ENCODE measurements around the gene NUTM2E.
"Not testable (repeated sequence)": the region's sequence is repeated elsewhere in the genome, so short reads cannot be mapped to it uniquely, and the experiment has no call there.

The NUTM2E gene

GRCh38 chr10:79799337-79799736 is 27.2 kb upstream of the NUTM2E start:
- not testable (repeated sequence) for DNase-seq (ENCODE audit: low spot score); H2BK5ac ChIP-seq (ENCODE audit: low read length); H3K4me2 ChIP-seq (ENCODE audit: insufficient read depth, low read length, poor library complexity, severe bottlenecking); H2AFZ ChIP-seq (ENCODE audit: low read length); H2BK120ac ChIP-seq (ENCODE audit: low read depth, low read length); H3K27me3 ChIP-seq (ENCODE audit: control insufficient read depth in 3 of 3, insufficient read depth in 3 of 3, low read depth in 1 of 3, low read length in 3 of 3); H4K91ac ChIP-seq (ENCODE audit: low read depth, low read length, poor library complexity); H3K9me3 ChIP-seq (replicated peaks in 1 of 2; ENCODE audit: control insufficient read depth in 2 of 2, insufficient read depth in 1 of 2, low read depth in 1 of 2, low read length in 2 of 2); H2BK12ac ChIP-seq (ENCODE audit: low read length); H3K14ac ChIP-seq (ENCODE audit: low read length); H4K8ac ChIP-seq (ENCODE audit: low read depth, low read length); H3K36me3 ChIP-seq (replicated peaks in 1 of 2; ENCODE audit: control insufficient read depth in 2 of 2, insufficient read depth in 2 of 2, low read length in 2 of 2); H2AK5ac ChIP-seq (ENCODE audit: low read depth, low read length); H3K4me1 ChIP-seq (ENCODE audit: control insufficient read depth in 2 of 2, insufficient read depth in 1 of 2, low read depth in 1 of 2, low read length in 2 of 2); H2BK15ac ChIP-seq (ENCODE audit: low read length); H3K18ac ChIP-seq (ENCODE audit: low read length); H3K27ac ChIP-seq (replicated peaks; ENCODE audit: low read length); H3K9ac ChIP-seq (ENCODE audit: low read depth, low read length, poor library complexity); H3K4ac ChIP-seq (ENCODE audit: low read length); H3K23ac ChIP-seq (ENCODE audit: low read depth, low read length, poor library complexity); H3K4me3 ChIP-seq (ENCODE audit: low read length in 2 of 2); H3K79me1 ChIP-seq (ENCODE audit: low read depth, low read length)
- WGBS, 2 donors (ENCODE audit: extremely low coverage in 2 of 2, insufficient read length in 2 of 2, insufficient replicate concordance in 1 of 2): no CpG with 5 or more reads among the region's 1 CpG

GRCh38 chr10:79805857-79806256 is 20.7 kb upstream of the NUTM2E start:
- not testable (repeated sequence) for H2AFZ ChIP-seq (ENCODE audit: low read length); H3K27me3 ChIP-seq (ENCODE audit: control insufficient read depth in 3 of 3, insufficient read depth in 3 of 3, low read depth in 1 of 3, low read length in 3 of 3); H3K27ac ChIP-seq (replicated peaks; ENCODE audit: low read length); H3K9me3 ChIP-seq (replicated peaks in 1 of 2; ENCODE audit: control insufficient read depth in 2 of 2, insufficient read depth in 1 of 2, low read depth in 1 of 2, low read length in 2 of 2); H3K4me1 ChIP-seq (ENCODE audit: control insufficient read depth in 2 of 2, insufficient read depth in 1 of 2, low read depth in 1 of 2, low read length in 2 of 2); H3K4ac ChIP-seq (ENCODE audit: low read length); H3K9ac ChIP-seq (ENCODE audit: low read depth, low read length, poor library complexity); H2BK5ac ChIP-seq (ENCODE audit: low read length); H2BK120ac ChIP-seq (ENCODE audit: low read depth, low read length); H3K14ac ChIP-seq (ENCODE audit: low read length); H3K4me3 ChIP-seq (ENCODE audit: low read length in 2 of 2); H3K4me2 ChIP-seq (ENCODE audit: insufficient read depth, low read length, poor library complexity, severe bottlenecking); H3K79me1 ChIP-seq (ENCODE audit: low read depth, low read length); DNase-seq (ENCODE audit: low spot score); H4K91ac ChIP-seq (ENCODE audit: low read depth, low read length, poor library complexity); H3K36me3 ChIP-seq (replicated peaks in 1 of 2; ENCODE audit: control insufficient read depth in 2 of 2, insufficient read depth in 2 of 2, low read length in 2 of 2); H3K18ac ChIP-seq (ENCODE audit: low read length); H2BK15ac ChIP-seq (ENCODE audit: low read length); H2AK5ac ChIP-seq (ENCODE audit: low read depth, low read length); H2BK12ac ChIP-seq (ENCODE audit: low read length); H4K8ac ChIP-seq (ENCODE audit: low read depth, low read length); H3K23ac ChIP-seq (ENCODE audit: low read depth, low read length, poor library complexity)
- WGBS, 2 donors (ENCODE audit: extremely low coverage in 2 of 2, insufficient read length in 2 of 2, insufficient replicate concordance in 1 of 2): no CpG with 5 or more reads among the region's 2 CpGs

GRCh38 chr10:79811895-79812294 is 14.6 kb upstream of the NUTM2E start:
- H3K36me3 ChIP-seq (replicated peaks in 1 of 2; ENCODE audit: control insufficient read depth in 2 of 2, insufficient read depth in 2 of 2, low read length in 2 of 2); H2BK15ac ChIP-seq (ENCODE audit: low read length); H2AFZ ChIP-seq (ENCODE audit: low read length); H3K18ac ChIP-seq (ENCODE audit: low read length); H3K27ac ChIP-seq (replicated peaks; ENCODE audit: low read length); H2BK120ac ChIP-seq (ENCODE audit: low read depth, low read length); H3K14ac ChIP-seq (ENCODE audit: low read length); H2AK5ac ChIP-seq (ENCODE audit: low read depth, low read length); H4K91ac ChIP-seq (ENCODE audit: low read depth, low read length, poor library complexity); H3K79me1 ChIP-seq (ENCODE audit: low read depth, low read length); H3K4me3 ChIP-seq (ENCODE audit: low read length in 2 of 2); H3K9ac ChIP-seq (ENCODE audit: low read depth, low read length, poor library complexity); H3K27me3 ChIP-seq (ENCODE audit: control insufficient read depth in 3 of 3, insufficient read depth in 3 of 3, low read depth in 1 of 3, low read length in 3 of 3); H4K8ac ChIP-seq (ENCODE audit: low read depth, low read length); H3K23ac ChIP-seq (ENCODE audit: low read depth, low read length, poor library complexity); H2BK12ac ChIP-seq (ENCODE audit: low read length); H3K4ac ChIP-seq (ENCODE audit: low read length); H3K4me2 ChIP-seq (ENCODE audit: insufficient read depth, low read length, poor library complexity, severe bottlenecking); DNase-seq (ENCODE audit: low spot score); H2BK5ac ChIP-seq (ENCODE audit: low read length); H3K4me1 ChIP-seq (ENCODE audit: control insufficient read depth in 2 of 2, insufficient read depth in 1 of 2, low read depth in 1 of 2, low read length in 2 of 2); H3K9me3 ChIP-seq (replicated peaks in 1 of 2; ENCODE audit: control insufficient read depth in 2 of 2, insufficient read depth in 1 of 2, low read depth in 1 of 2, low read length in 2 of 2): not testable (repeated sequence)

- not testable (repeated sequence) for H3K4ac ChIP-seq (ENCODE audit: low read length); DNase-seq (ENCODE audit: low spot score); H2BK5ac ChIP-seq (ENCODE audit: low read length); H3K79me1 ChIP-seq (ENCODE audit: low read depth, low read length); H3K9ac ChIP-seq (ENCODE audit: low read depth, low read length, poor library complexity); H4K8ac ChIP-seq (ENCODE audit: low read depth, low read length); H2BK12ac ChIP-seq (ENCODE audit: low read length); H3K4me1 ChIP-seq (ENCODE audit: control insufficient read depth in 2 of 2, insufficient read depth in 1 of 2, low read depth in 1 of 2, low read length in 2 of 2); H3K4me3 ChIP-seq (ENCODE audit: low read length in 2 of 2); H3K23ac ChIP-seq (ENCODE audit: low read depth, low read length, poor library complexity); H3K4me2 ChIP-seq (ENCODE audit: insufficient read depth, low read length, poor library complexity, severe bottlenecking); H2BK15ac ChIP-seq (ENCODE audit: low read length); H3K27ac ChIP-seq (replicated peaks; ENCODE audit: low read length); H3K9me3 ChIP-seq (replicated peaks in 1 of 2; ENCODE audit: control insufficient read depth in 2 of 2, insufficient read depth in 1 of 2, low read depth in 1 of 2, low read length in 2 of 2); H3K14ac ChIP-seq (ENCODE audit: low read length); H4K91ac ChIP-seq (ENCODE audit: low read depth, low read length, poor library complexity); H3K27me3 ChIP-seq (ENCODE audit: control insufficient read depth in 3 of 3, insufficient read depth in 3 of 3, low read depth in 1 of 3, low read length in 3 of 3); H2AK5ac ChIP-seq (ENCODE audit: low read depth, low read length); H2BK120ac ChIP-seq (ENCODE audit: low read depth, low read length); H3K36me3 ChIP-seq (replicated peaks in 1 of 2; ENCODE audit: control insufficient read depth in 2 of 2, insufficient read depth in 2 of 2, low read length in 2 of 2); H3K18ac ChIP-seq (ENCODE audit: low read length); H2AFZ ChIP-seq (ENCODE audit: low read length)
- no CpG with 5 or more reads among the region's 2 CpGs for WGBS, 2 donors (ENCODE audit: extremely low coverage in 2 of 2, insufficient read length in 2 of 2, insufficient replicate concordance in 1 of 2)
These were observed 10.2 kb upstream of the NUTM2E start for GRCh38 chr10:79816290-79816689.

Measured in neuronal stem cell (in vitro differentiated cells).